H9 (cell line): ENCODE data around the gene CFAP141. TPM values are rescaled to one million over a fixed set of nuclear protein-coding genes. Genes with fewer than 3 reads are reported as not detected.

Source experiments
- DNase-seq: peaks from one replicate; pipeline ENCODE4 v3.0.0-alpha.2; 2017
- H2AFZ ChIP-seq: one replicate; pipeline ENCODE4 v1.6.1; 2013; ENCODE audit warnings: mild to moderate bottlenecking, low read length, control low read depth, moderate library complexity
- H2AK5ac ChIP-seq: 2 replicates; pipeline ENCODE4 v1.6.1; 2013; ENCODE audit warnings: low read length, control low read depth, mixed read lengths; ENCODE audit not compliant: insufficient read length
- H2BK120ac ChIP-seq: one replicate; pipeline ENCODE4 v1.6.1; 2013; ENCODE audit warnings: low read depth, mild to moderate bottlenecking, low read length, control low read depth, inconsistent platforms; ENCODE audit not compliant: poor library complexity, severe bottlenecking
- H2BK12ac ChIP-seq: 2 replicates; pipeline ENCODE4 v1.6.1; 2013; ENCODE audit warnings: low read length, control low read depth, mixed read lengths, low read depth; ENCODE audit not compliant: insufficient read length
- H2BK15ac ChIP-seq: 2 replicates; pipeline ENCODE4 v1.6.1; 2013; ENCODE audit warnings: low read depth, low read length, control low read depth
- H2BK20ac ChIP-seq: one replicate; pipeline ENCODE4 v1.6.1; 2013; ENCODE audit warnings: low read depth, mild to moderate bottlenecking, low read length, control low read depth, inconsistent platforms; ENCODE audit not compliant: poor library complexity, severe bottlenecking
- H2BK5ac ChIP-seq: 2 replicates; pipeline ENCODE4 v1.6.1; 2013; ENCODE audit warnings: low read length, control low read depth, mixed read lengths; ENCODE audit not compliant: insufficient read length
- H3K14ac ChIP-seq: 2 replicates; pipeline ENCODE4 v1.6.1; 2013; ENCODE audit warnings: low read length, control low read depth; ENCODE audit not compliant: insufficient read depth
- H3K18ac ChIP-seq: 2 replicates; pipeline ENCODE4 v1.6.1; 2013; ENCODE audit warnings: low read depth, mild to moderate bottlenecking, mixed read lengths, low read length, control low read depth; ENCODE audit not compliant: insufficient read length
- H3K23ac ChIP-seq: 2 replicates; pipeline ENCODE4 v1.6.1; 2013; ENCODE audit warnings: low read length, control low read depth, mixed read lengths, low read depth; ENCODE audit not compliant: insufficient read length
- H3K23me2 ChIP-seq: 2 replicates; pipeline ENCODE4 v1.6.1; 2013; ENCODE audit warnings: low read depth, mild to moderate bottlenecking, mixed read lengths, low read length, control low read depth; ENCODE audit not compliant: insufficient read length, poor library complexity, severe bottlenecking
- H3K27ac ChIP-seq: 2 replicates; pipeline ENCODE4 v1.5.1; 2013; ENCODE audit warnings: low read length, control low read depth, mixed read lengths, low read depth; ENCODE audit not compliant: insufficient read length
- H3K27me3 ChIP-seq: 2 replicates; pipeline ENCODE4 v1.6.1; 2013; ENCODE audit warnings: low read length, control low read depth, inconsistent platforms; ENCODE audit not compliant: insufficient read depth
- H3K4ac ChIP-seq: 2 replicates; pipeline ENCODE4 v1.6.1; 2013; ENCODE audit warnings: low read depth, mild to moderate bottlenecking, control low read depth, inconsistent platforms, low read length, moderate library complexity
- H3K4me1 ChIP-seq: 2 replicates; pipeline ENCODE4 v1.6.1; 2013; ENCODE audit warnings: low read length, control low read depth, inconsistent platforms; ENCODE audit not compliant: insufficient read depth
- H3K4me2 ChIP-seq: 2 replicates; pipeline ENCODE4 v1.6.1; 2013; ENCODE audit warnings: low read length, control low read depth, mixed read lengths; ENCODE audit not compliant: insufficient read length, insufficient read depth
- H3K56ac ChIP-seq: 2 replicates; pipeline ENCODE4 v1.6.1; 2013; ENCODE audit warnings: low read depth, mild to moderate bottlenecking, mixed read lengths, low read length, control low read depth; ENCODE audit not compliant: insufficient read length
- H3K79me1 ChIP-seq: 2 replicates; pipeline ENCODE4 v1.6.1; 2013; ENCODE audit warnings: low read depth, mild to moderate bottlenecking, moderate library complexity, low read length, control low read depth, inconsistent platforms; ENCODE audit not compliant: insufficient read depth, poor library complexity, severe bottlenecking
- H3K79me2 ChIP-seq: 2 replicates; pipeline ENCODE4 v1.6.1; 2013; ENCODE audit warnings: low read length, control low read depth, inconsistent platforms; ENCODE audit not compliant: insufficient read depth
- H3K9ac ChIP-seq: 2 replicates; pipeline ENCODE4 v1.6.1; 2013; ENCODE audit warnings: low read length, control low read depth, mixed read lengths; ENCODE audit not compliant: insufficient read length; ENCODE audit errors: extremely low read depth
- H3K9me3 ChIP-seq: one replicate; pipeline ENCODE4 v1.6.1; 2013; ENCODE audit warnings: low read depth, low read length, inconsistent platforms; ENCODE audit not compliant: control insufficient read depth
- H3T11ph ChIP-seq: one replicate; pipeline ENCODE4 v1.6.1; 2013; ENCODE audit warnings: mild to moderate bottlenecking, low read length, control low read depth, inconsistent platforms
- H4K20me1 ChIP-seq: one replicate; pipeline ENCODE4 v1.6.1; 2013; ENCODE audit not compliant: control insufficient read depth, insufficient read length, insufficient read depth
- H4K5ac ChIP-seq: 2 replicates; pipeline ENCODE4 v1.6.1; 2013; ENCODE audit warnings: low read depth, mild to moderate bottlenecking, mixed read lengths, low read length, control low read depth; ENCODE audit not compliant: insufficient read length
- H4K8ac ChIP-seq: replicated peaks from 2 replicates; pipeline ENCODE4 v1.6.1; 2013; ENCODE audit warnings: low read length, control low read depth, mixed read lengths, low read depth; ENCODE audit not compliant: insufficient read length
- H4K91ac ChIP-seq: 2 replicates; pipeline ENCODE4 v1.6.1; 2013; ENCODE audit warnings: low read depth, mild to moderate bottlenecking, moderate library complexity, mixed read lengths, low read length, control low read depth; ENCODE audit not compliant: insufficient read length
- H3K27ac Mint-ChIP-seq, 3 experiments: 2 replicates in 2 of 3; 3 replicates in 1 of 3; pipeline ENCODE4 v1.8.0; 2020 to 2021; ENCODE audit warnings: mixed read lengths in 3 of 3, mild to moderate bottlenecking in 1 of 3, moderate library complexity in 1 of 3
- H3K27me3 Mint-ChIP-seq: 2 replicates; pipeline ENCODE4 v1.8.0; 2021; ENCODE audit warnings: low read depth, mild to moderate bottlenecking, moderate library complexity, mixed read lengths
- H3K36me3 Mint-ChIP-seq, 3 experiments: 2 replicates in 2 of 3; 3 replicates in 1 of 3; pipeline ENCODE4 v1.8.0; 2020 to 2021; ENCODE audit warnings: low read depth in 3 of 3, mixed read lengths in 3 of 3; ENCODE audit not compliant: insufficient read depth in 1 of 3
- H3K4me1 Mint-ChIP-seq, 2 experiments: 2 replicates each; pipeline ENCODE4 v1.8.0; 2020; ENCODE audit warnings: mixed read lengths in 2 of 2
- H3K4me3 Mint-ChIP-seq, 2 experiments: 2 replicates in 1 of 2; 3 replicates in 1 of 2; pipeline ENCODE4 v1.8.0; 2020 to 2021; ENCODE audit warnings: mild to moderate bottlenecking in 2 of 2, mixed read lengths in 2 of 2, moderate library complexity in 1 of 2
- H3K9me3 Mint-ChIP-seq, 2 experiments: 2 replicates in 1 of 2; 3 replicates in 1 of 2; pipeline ENCODE4 v1.8.0; 2020; ENCODE audit warnings: mild to moderate bottlenecking in 2 of 2, mixed read lengths in 2 of 2, moderate library complexity in 1 of 2
- total RNA-seq: library from RNA; stranded (reverse); gene quantifications from 2 replicates; pipeline ENCODE4 v1.2.1, GENCODE V29; 2021
- TF ChIP-seq, protein P1 (sequence below): fragments of 200-600 bp; sonication (generic); conservative IDR thresholded peaks from 3 replicates; pipeline ENCODE4 v1.8.0; 2021; ENCODE audit warnings: antibody characterized with exemption, mild to moderate bottlenecking

The CFAP141 gene
- total RNA-seq, 1 experiment from 2014 or later, result not detected

GRCh38 chr1:154167461-154167860 lies 38.7 kb downstream of the CFAP141 start:
- no peak overlapping the region for H3K4me3 Mint-ChIP-seq
- no peak overlapping the region for H3K4ac ChIP-seq
- H3K27ac ChIP-seq, result no peak overlapping the region
- no peak overlapping the region for H3K18ac ChIP-seq
- H3K27ac Mint-ChIP-seq, result no peak overlapping the region; a peak in 1 of 7 replicates
- H4K20me1 ChIP-seq, result no peaks in the 10 kb centered on the region
- H4K5ac ChIP-seq, result no peak overlapping the region
- H3K36me3 Mint-ChIP-seq, result peaks cover 75 to 100% (median 85%) of the 10 kb centered on the region in 3 experiments
- H3K9me3 ChIP-seq, result no peaks in the 10 kb centered on the region
- no peak overlapping the region for H3T11ph ChIP-seq
- no peak overlapping the region for H3K23ac ChIP-seq
- no peak overlapping the region for H4K91ac ChIP-seq
- no peaks in the 10 kb centered on the region for H3K23me2 ChIP-seq
- no peak overlapping the region for H2BK120ac ChIP-seq
- H2AK5ac ChIP-seq, result no peak overlapping the region
- no peak overlapping the region for H4K8ac ChIP-seq
- H2BK20ac ChIP-seq, result no peak overlapping the region
- H2BK15ac ChIP-seq, result no peak overlapping the region
- peaks cover 5% of the 10 kb centered on the region for H3K79me1 ChIP-seq
- H3K56ac ChIP-seq, result no peak overlapping the region
- DNase-seq, result no peak
- no peaks in the 10 kb centered on the region for H3K4me1 Mint-ChIP-seq
- H2BK5ac ChIP-seq, result no peak overlapping the region
- H3K79me2 ChIP-seq, result no peaks in the 10 kb centered on the region
- H3K4me2 ChIP-seq, result no peak overlapping the region
- H2BK12ac ChIP-seq, result no peak overlapping the region
- TF ChIP-seq, protein P1, sequence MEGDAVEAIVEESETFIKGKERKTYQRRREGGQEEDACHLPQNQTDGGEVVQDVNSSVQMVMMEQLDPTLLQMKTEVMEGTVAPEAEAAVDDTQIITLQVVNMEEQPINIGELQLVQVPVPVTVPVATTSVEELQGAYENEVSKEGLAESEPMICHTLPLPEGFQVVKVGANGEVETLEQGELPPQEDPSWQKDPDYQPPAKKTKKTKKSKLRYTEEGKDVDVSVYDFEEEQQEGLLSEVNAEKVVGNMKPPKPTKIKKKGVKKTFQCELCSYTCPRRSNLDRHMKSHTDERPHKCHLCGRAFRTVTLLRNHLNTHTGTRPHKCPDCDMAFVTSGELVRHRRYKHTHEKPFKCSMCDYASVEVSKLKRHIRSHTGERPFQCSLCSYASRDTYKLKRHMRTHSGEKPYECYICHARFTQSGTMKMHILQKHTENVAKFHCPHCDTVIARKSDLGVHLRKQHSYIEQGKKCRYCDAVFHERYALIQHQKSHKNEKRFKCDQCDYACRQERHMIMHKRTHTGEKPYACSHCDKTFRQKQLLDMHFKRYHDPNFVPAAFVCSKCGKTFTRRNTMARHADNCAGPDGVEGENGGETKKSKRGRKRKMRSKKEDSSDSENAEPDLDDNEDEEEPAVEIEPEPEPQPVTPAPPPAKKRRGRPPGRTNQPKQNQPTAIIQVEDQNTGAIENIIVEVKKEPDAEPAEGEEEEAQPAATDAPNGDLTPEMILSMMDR, result no peak
- no peak overlapping the region for H2AFZ ChIP-seq
- no peaks in the 10 kb centered on the region for H3K4me1 ChIP-seq
- H3K14ac ChIP-seq, result no peak overlapping the region
- no peaks in the 10 kb centered on the region for H3K27me3 ChIP-seq
- H3K27me3 Mint-ChIP-seq, result no peaks in the 10 kb centered on the region
- no peak overlapping the region for H3K9ac ChIP-seq
- H3K9me3 Mint-ChIP-seq, result no peaks in the 10 kb centered on the region
